OCI-LY7 (cell line): ENCODE measurements around the gene LRRC55. TPM values are rescaled to one million over a fixed set of nuclear protein-coding genes. Genes with fewer than 3 reads are reported as not detected.

Experiments
- BruUV-seq: library from RNA; stranded (reverse); fragments of 400-500 nt; replicated peaks from 2 replicates; lab custom pipeline; 2021; lab: Mats Ljungman, UMichigan
- CTCF ChIA-PET: fragments of 300-600 bp; sonication (Branson Sonifier 250); formaldehyde crosslinking; loops from one replicate; lab custom pipeline; 2022; ENCODE audit warnings: antibody characterized with exemption; ENCODE audit not compliant: unreplicated experiment; lab: Charles Lee
- POLR2A ChIA-PET: fragments of 300-600 bp; sonication (Branson Sonifier 250); formaldehyde crosslinking; loops from one replicate; lab custom pipeline; 2022; ENCODE audit warnings: antibody characterized with exemption; lab: Charles Lee
- DNase-seq: peaks from one replicate; pipeline ENCODE4 v3.0.0-alpha.2; 2015; ENCODE audit warnings: low spot score
- H2AFZ ChIP-seq: fragments of 200-600 bp; sonication (generic), shearing (Covaris generic); 2 replicates; pipeline ENCODE4 v1.6.1; 2014; ENCODE audit warnings: mild to moderate bottlenecking, antibody characterized with exemption, low read length, moderate library complexity
- H3K27ac ChIP-seq: fragments of 200-600 bp; sonication (generic); 2 replicates; pipeline ENCODE4 v1.5.1; 2014; ENCODE audit warnings: mixed run types, low read depth, mild to moderate bottlenecking, moderate library complexity, low read length, inconsistent platforms; ENCODE audit not compliant: poor library complexity, severe bottlenecking
- H3K36me3 ChIP-seq: fragments of 200-600 bp; sonication (generic); 2 replicates; pipeline ENCODE4 v1.6.1; 2014; ENCODE audit warnings: mild to moderate bottlenecking, antibody characterized with exemption, low read length, moderate library complexity, mixed read lengths; ENCODE audit not compliant: insufficient read depth
- H3K4me1 ChIP-seq: fragments of 200-600 bp; sonication (generic); 2 replicates; pipeline ENCODE4 v1.5.1; 2014; ENCODE audit warnings: mild to moderate bottlenecking, low read length; ENCODE audit not compliant: insufficient read depth, poor library complexity, severe bottlenecking
- H3K4me2 ChIP-seq: fragments of 200-600 bp; sonication (generic); 2 replicates; pipeline ENCODE4 v1.6.1; 2014; ENCODE audit warnings: mild to moderate bottlenecking, low read length
- H3K4me3 ChIP-seq: fragments of 200-600 bp; sonication (generic); 2 replicates; pipeline ENCODE4 v1.5.1; 2014; ENCODE audit warnings: mild to moderate bottlenecking, low read depth, low read length; ENCODE audit not compliant: poor library complexity, severe bottlenecking
- H3K79me2 ChIP-seq: fragments of 200-600 bp; sonication (generic); 2 replicates; pipeline ENCODE4 v1.6.1; 2016; ENCODE audit warnings: low read depth, mild to moderate bottlenecking, low read length, moderate library complexity, mixed read lengths; ENCODE audit not compliant: insufficient read depth
- H3K9me2 ChIP-seq: fragments of 200-600 bp; sonication (generic); 2 replicates; pipeline ENCODE4 v1.6.1; 2016; ENCODE audit warnings: mild to moderate bottlenecking, low read length, mixed read lengths; ENCODE audit not compliant: insufficient read depth
- H3K9me3 ChIP-seq: fragments of 200-600 bp; sonication (generic); 2 replicates; pipeline ENCODE4 v1.6.1; 2014; ENCODE audit warnings: mild to moderate bottlenecking, mixed run types, low read length, mixed read lengths
- H4K20me1 ChIP-seq: fragments of 200-600 bp; sonication (generic); 2 replicates; pipeline ENCODE4 v1.6.1; 2014; ENCODE audit warnings: mild to moderate bottlenecking, antibody characterized with exemption, low read length, moderate library complexity, mixed read lengths; ENCODE audit not compliant: insufficient read depth
- EZH2phosphoT487 ChIP-seq: fragments of 200-600 bp; sonication (generic); IDR thresholded peaks from 2 replicates; pipeline ENCODE4 v1.6.1; 2018; ENCODE audit warnings: low read depth, borderline replicate concordance, mild to moderate bottlenecking, mixed run types, antibody characterized with exemption, low read length, moderate library complexity, mixed read lengths
- intact Hi-C: fragments of 100-400 bp; cut with micrococcal nuclease; formaldehyde crosslinking; loops from one replicate; pipeline ENCODE4 v1.10.0; 2022; ENCODE audit not compliant: unreplicated experiment
- total RNA-seq, 2 experiments: library from RNA; depleted of rRNA in 1 of 2; stranded (reverse); fragments of >200 nt in 1 of 2; shearing (Covaris generic) in 1 of 2; gene quantifications; 2 replicates each; pipeline ENCODE4 v1.2.3, GENCODE V29; 2014 to 2022
- TF ChIP-seq, protein P1 (sequence below): fragments of 200-600 bp; sonication (generic); conservative IDR thresholded peaks from 2 replicates; pipeline ENCODE4 v1.5.1; 2014; ENCODE audit warnings: mild to moderate bottlenecking, antibody characterized with exemption, low read length, moderate library complexity, mixed read lengths

LRRC55 gene
- total RNA-seq, 2 experiments from 2014 or later, result not detected

DNA sequence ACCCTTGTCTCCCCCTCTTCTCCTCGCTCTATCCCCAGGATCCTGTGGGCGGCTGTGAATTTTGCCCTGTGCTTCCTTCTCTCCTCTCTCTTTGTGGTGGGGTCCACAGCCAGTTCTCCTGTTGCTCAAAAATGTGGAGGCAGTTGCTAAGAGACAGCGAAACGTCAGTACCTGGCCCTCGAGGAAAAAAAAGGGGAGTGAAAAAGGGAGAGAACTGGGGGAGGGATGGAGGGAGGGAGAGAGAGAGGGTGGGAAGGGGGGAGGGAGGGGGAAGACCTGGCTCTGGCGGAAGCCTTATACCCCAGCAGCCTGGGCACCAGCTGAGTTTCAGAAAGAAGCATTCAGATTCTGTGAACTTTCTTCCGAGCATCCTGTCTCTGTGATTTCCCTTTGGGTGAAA lies 2.1 kb upstream of the LRRC55 start:
- no peaks in the 10 kb centered on the region for H3K9me3 ChIP-seq
- H3K4me3 ChIP-seq, result no peak overlapping the region
- no peaks in the 10 kb centered on the region for H3K79me2 ChIP-seq
- ChIA-PET POLR2A (no interaction called here), CTCF (no interaction called here)
- H4K20me1 ChIP-seq, result no peaks in the 10 kb centered on the region
- TF ChIP-seq, protein P1, sequence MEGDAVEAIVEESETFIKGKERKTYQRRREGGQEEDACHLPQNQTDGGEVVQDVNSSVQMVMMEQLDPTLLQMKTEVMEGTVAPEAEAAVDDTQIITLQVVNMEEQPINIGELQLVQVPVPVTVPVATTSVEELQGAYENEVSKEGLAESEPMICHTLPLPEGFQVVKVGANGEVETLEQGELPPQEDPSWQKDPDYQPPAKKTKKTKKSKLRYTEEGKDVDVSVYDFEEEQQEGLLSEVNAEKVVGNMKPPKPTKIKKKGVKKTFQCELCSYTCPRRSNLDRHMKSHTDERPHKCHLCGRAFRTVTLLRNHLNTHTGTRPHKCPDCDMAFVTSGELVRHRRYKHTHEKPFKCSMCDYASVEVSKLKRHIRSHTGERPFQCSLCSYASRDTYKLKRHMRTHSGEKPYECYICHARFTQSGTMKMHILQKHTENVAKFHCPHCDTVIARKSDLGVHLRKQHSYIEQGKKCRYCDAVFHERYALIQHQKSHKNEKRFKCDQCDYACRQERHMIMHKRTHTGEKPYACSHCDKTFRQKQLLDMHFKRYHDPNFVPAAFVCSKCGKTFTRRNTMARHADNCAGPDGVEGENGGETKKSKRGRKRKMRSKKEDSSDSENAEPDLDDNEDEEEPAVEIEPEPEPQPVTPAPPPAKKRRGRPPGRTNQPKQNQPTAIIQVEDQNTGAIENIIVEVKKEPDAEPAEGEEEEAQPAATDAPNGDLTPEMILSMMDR, result no peak
- TF ChIP-seq EZH2phosphoT487, result no peak
- no peaks in the 10 kb centered on the region for H3K36me3 ChIP-seq
- no peak for DNase-seq
- no peaks in the 10 kb centered on the region for H3K9me2 ChIP-seq
- no peak overlapping the region for H3K4me2 ChIP-seq
- H3K27ac ChIP-seq, result no peak overlapping the region
- H3K4me1 ChIP-seq, result no peaks in the 10 kb centered on the region
- intact Hi-C loops, result no loop called here
- H2AFZ ChIP-seq, result no peak overlapping the region
- BruUV-seq, result no TSS peak

DNA sequence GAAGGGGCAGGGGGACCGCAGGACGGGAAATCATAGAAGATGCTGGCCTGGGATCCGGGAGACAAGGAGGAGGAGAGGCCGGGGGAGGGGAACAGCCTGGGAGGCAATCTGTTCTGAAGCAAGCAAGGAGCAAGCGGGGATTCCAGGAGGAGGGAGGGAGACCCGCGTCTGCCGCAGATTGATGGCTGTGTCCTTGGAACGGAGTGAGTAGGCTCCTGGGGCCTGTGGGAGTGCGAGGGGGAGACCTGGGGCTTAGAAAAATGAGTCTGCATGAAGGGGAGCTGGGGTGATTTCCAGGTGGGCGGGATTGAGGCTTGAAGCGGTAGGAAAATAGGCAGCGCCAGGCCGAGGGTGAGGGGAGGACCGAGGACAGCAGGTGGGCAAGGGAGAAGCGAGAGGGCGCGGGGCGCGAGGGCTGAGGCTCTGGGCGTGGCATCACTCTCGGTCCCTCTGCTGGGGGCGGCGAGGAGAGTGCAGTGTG lies 1.6 kb upstream of the LRRC55 start:
- no peak overlapping the region for H3K4me2 ChIP-seq
- H3K9me2 ChIP-seq, result no peaks in the 10 kb centered on the region
- BruUV-seq, result no TSS peak
- no peak overlapping the region for H3K27ac ChIP-seq
- no peak for TF ChIP-seq EZH2phosphoT487
- TF ChIP-seq, protein P1, result no peak
- no peaks in the 10 kb centered on the region for H3K9me3 ChIP-seq
- intact Hi-C loops, result no loop called here
- no peaks in the 10 kb centered on the region for H4K20me1 ChIP-seq
- no peaks in the 10 kb centered on the region for H3K4me1 ChIP-seq
- CTCF ChIA-PET, result no interaction called here
- DNase-seq, result no peak
- H2AFZ ChIP-seq, result no peak overlapping the region
- POLR2A ChIA-PET, result no interaction called here
- no peaks in the 10 kb centered on the region for H3K36me3 ChIP-seq
- H3K4me3 ChIP-seq, result no peak overlapping the region
- H3K79me2 ChIP-seq, result no peaks in the 10 kb centered on the region

DNA sequence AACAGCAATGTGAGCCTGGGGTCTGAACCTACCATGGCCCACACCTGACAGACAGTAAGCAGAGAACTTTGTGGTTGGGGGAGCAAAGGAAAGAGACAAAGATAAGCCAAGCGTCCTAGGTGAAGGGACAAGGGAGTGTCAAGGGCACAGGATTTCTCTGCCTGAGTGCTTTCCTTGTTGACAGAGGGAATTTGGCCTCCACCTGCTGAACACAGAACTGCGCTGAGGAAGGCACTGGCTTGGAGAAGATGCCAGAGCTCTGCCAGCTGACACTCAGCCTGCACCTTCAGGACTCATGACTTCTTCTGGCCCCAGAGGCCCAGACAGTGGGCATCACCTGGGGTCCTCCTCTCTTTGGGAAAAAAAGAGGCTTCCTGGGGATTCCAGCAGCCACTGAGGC lies 789 bp upstream of the LRRC55 start:
- no peak for DNase-seq
- no peaks in the 10 kb centered on the region for H3K4me1 ChIP-seq
- H2AFZ ChIP-seq, result no peak overlapping the region
- BruUV-seq, result no TSS peak
- no peaks in the 10 kb centered on the region for H4K20me1 ChIP-seq
- intact Hi-C loops, result no loop called here
- no peak for TF ChIP-seq EZH2phosphoT487
- TF ChIP-seq, protein P1, result no peak
- POLR2A ChIA-PET, result no interaction called here
- no peak overlapping the region for H3K4me2 ChIP-seq
- H3K79me2 ChIP-seq, result no peaks in the 10 kb centered on the region
- H3K36me3 ChIP-seq, result no peaks in the 10 kb centered on the region
- H3K27ac ChIP-seq, result no peak overlapping the region
- CTCF ChIA-PET, result no interaction called here
- no peaks in the 10 kb centered on the region for H3K9me3 ChIP-seq
- no peaks in the 10 kb centered on the region for H3K9me2 ChIP-seq
- H3K4me3 ChIP-seq, result no peak overlapping the region
